Measurements from ENCODE around the gene HIVEP2.

DNA sequence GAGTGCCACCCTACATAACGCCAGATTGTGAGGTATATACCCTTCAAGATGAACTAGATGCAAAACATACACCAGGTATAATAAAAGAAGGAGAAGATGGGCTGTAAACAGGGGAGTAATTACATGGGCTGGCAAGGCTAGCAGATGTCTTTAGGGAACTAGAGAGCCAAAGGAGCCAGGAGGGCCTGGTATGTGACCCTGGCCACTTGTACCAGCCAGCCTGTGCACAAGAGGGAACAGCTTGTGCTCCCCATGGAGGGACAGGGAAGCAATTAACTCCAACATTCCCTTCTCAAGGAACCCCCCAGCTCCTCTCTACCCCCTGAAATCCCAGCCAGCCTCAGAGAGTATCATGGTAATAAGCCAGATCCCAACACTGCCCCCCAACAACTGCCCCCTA, 139.9 kb downstream of the HIVEP2 start:
- TF ChIP-seq, protein P1, sequence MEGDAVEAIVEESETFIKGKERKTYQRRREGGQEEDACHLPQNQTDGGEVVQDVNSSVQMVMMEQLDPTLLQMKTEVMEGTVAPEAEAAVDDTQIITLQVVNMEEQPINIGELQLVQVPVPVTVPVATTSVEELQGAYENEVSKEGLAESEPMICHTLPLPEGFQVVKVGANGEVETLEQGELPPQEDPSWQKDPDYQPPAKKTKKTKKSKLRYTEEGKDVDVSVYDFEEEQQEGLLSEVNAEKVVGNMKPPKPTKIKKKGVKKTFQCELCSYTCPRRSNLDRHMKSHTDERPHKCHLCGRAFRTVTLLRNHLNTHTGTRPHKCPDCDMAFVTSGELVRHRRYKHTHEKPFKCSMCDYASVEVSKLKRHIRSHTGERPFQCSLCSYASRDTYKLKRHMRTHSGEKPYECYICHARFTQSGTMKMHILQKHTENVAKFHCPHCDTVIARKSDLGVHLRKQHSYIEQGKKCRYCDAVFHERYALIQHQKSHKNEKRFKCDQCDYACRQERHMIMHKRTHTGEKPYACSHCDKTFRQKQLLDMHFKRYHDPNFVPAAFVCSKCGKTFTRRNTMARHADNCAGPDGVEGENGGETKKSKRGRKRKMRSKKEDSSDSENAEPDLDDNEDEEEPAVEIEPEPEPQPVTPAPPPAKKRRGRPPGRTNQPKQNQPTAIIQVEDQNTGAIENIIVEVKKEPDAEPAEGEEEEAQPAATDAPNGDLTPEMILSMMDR (IDR thresholded peaks at IDR 0.05) = no peak
- no peak for TF ChIP-seq POLR2A (IDR thresholded peaks at IDR 0.05)

Measured in lower leg skin (tissue), 3 donors.